HEK293T (cell line): ENCODE measurements around the gene MTG2.

ENCODE experiments used
- ARNT ChIP-seq: fragments of 450-650 bp; IDR thresholded peaks from 2 replicates; pipeline ENCODE4 v1.6.1; 2017; ENCODE audit warnings: mild to moderate bottlenecking
- BHLHE40 ChIP-seq: fragments of 450-650 bp; IDR thresholded peaks from 2 replicates; pipeline ENCODE4 v1.6.1; 2016; ENCODE audit warnings: mild to moderate bottlenecking, moderate library complexity, borderline replicate concordance
- CTBP1 ChIP-seq: fragments of 450-650 bp; IDR thresholded peaks from 2 replicates; pipeline ENCODE4 v1.6.1; 2016; ENCODE audit warnings: borderline replicate concordance
- ELF4 ChIP-seq: fragments of 450-650 bp; IDR thresholded peaks from 2 replicates; pipeline ENCODE4 v1.6.1; 2017; ENCODE audit warnings: antibody characterized with exemption
- FOXM1 ChIP-seq: fragments of 450-650 bp; IDR thresholded peaks from 2 replicates; pipeline ENCODE4 v1.6.1; 2017; ENCODE audit warnings: mild to moderate bottlenecking, borderline replicate concordance
- NFRKB ChIP-seq: fragments of 450-650 bp; IDR thresholded peaks from 2 replicates; pipeline ENCODE4 v1.6.1; 2016; ENCODE audit warnings: mild to moderate bottlenecking, moderate library complexity
- PKNOX1 ChIP-seq: fragments of 450-650 bp; IDR thresholded peaks from 2 replicates; pipeline ENCODE4 v1.6.1; 2016
- SP1 ChIP-seq: fragments of 450-650 bp; IDR thresholded peaks from 2 replicates; pipeline ENCODE4 v1.6.1; 2017
- ZNF384 ChIP-seq: fragments of 450-650 bp; IDR thresholded peaks from 2 replicates; pipeline ENCODE4 v1.6.1; 2016

- TF ChIP-seq ELF4 (no peak), SP1 (no peak), CTBP1 (no peak), BHLHE40 (no peak), FOXM1 (no peak), PKNOX1 (no peak), NFRKB (no peak), ARNT (no peak), ZNF384 (no peak)
Measured at GRCh38 chr20:62217913-62218773, 35.3 kb downstream of the MTG2 start.
